HL-60 (cell line): ENCODE data around the gene CEP128.

Experiments
- POLR2AphosphoS5 ChIP-seq: IDR thresholded peaks from 2 replicates; pipeline ENCODE4 v1.6.1; 2012; ENCODE audit warnings: low read depth
- TF ChIP-seq, protein P1 (sequence below): IDR thresholded peaks from 2 replicates; pipeline ENCODE4 v1.6.1; 2012; ENCODE audit warnings: low read depth; ENCODE audit not compliant: insufficient replicate concordance
- TF ChIP-seq, protein P2 (sequence below): IDR thresholded peaks from one replicate; pipeline ENCODE4 v1.5.1; 2011; ENCODE audit warnings: low read length, control low read depth, inconsistent platforms; ENCODE audit not compliant: insufficient read depth

DNA sequence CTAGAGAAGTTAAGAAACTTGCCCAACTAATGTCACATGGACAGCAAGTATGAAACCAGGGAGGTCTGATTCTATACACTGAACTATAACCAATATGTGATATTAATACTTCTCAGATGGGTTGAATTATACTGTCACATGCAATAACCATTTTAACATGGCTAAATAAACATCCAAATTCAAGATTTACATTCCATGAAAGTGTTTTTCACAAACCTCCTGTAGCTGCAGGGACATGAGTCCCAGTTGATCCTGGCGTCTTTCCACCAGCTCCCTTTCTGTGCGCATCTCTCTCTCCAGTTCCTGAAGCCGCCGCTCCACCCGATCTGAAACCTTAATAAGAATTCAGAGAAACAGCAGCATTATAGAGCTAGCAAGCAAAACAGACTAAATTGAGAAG is 79.0 kb downstream of the CEP128 start:
- TF ChIP-seq, protein P1, sequence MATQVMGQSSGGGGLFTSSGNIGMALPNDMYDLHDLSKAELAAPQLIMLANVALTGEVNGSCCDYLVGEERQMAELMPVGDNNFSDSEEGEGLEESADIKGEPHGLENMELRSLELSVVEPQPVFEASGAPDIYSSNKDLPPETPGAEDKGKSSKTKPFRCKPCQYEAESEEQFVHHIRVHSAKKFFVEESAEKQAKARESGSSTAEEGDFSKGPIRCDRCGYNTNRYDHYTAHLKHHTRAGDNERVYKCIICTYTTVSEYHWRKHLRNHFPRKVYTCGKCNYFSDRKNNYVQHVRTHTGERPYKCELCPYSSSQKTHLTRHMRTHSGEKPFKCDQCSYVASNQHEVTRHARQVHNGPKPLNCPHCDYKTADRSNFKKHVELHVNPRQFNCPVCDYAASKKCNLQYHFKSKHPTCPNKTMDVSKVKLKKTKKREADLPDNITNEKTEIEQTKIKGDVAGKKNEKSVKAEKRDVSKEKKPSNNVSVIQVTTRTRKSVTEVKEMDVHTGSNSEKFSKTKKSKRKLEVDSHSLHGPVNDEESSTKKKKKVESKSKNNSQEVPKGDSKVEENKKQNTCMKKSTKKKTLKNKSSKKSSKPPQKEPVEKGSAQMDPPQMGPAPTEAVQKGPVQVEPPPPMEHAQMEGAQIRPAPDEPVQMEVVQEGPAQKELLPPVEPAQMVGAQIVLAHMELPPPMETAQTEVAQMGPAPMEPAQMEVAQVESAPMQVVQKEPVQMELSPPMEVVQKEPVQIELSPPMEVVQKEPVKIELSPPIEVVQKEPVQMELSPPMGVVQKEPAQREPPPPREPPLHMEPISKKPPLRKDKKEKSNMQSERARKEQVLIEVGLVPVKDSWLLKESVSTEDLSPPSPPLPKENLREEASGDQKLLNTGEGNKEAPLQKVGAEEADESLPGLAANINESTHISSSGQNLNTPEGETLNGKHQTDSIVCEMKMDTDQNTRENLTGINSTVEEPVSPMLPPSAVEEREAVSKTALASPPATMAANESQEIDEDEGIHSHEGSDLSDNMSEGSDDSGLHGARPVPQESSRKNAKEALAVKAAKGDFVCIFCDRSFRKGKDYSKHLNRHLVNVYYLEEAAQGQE: no peak
- TF ChIP-seq, protein P2, sequence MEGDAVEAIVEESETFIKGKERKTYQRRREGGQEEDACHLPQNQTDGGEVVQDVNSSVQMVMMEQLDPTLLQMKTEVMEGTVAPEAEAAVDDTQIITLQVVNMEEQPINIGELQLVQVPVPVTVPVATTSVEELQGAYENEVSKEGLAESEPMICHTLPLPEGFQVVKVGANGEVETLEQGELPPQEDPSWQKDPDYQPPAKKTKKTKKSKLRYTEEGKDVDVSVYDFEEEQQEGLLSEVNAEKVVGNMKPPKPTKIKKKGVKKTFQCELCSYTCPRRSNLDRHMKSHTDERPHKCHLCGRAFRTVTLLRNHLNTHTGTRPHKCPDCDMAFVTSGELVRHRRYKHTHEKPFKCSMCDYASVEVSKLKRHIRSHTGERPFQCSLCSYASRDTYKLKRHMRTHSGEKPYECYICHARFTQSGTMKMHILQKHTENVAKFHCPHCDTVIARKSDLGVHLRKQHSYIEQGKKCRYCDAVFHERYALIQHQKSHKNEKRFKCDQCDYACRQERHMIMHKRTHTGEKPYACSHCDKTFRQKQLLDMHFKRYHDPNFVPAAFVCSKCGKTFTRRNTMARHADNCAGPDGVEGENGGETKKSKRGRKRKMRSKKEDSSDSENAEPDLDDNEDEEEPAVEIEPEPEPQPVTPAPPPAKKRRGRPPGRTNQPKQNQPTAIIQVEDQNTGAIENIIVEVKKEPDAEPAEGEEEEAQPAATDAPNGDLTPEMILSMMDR: no peak
- TF ChIP-seq POLR2AphosphoS5: no peak
